Inferior parietal cortex (tissue), 1 donor: ENCODE measurements around the gene G6PC1.
"Not testable (repeated sequence)": the region's sequence is repeated elsewhere in the genome, so short reads cannot be mapped to it uniquely, and the experiment has no call there.

ENCODE experiments used
- DNase-seq: peaks from one replicate; pipeline ENCODE4 v3.0.0-alpha.2; 2016; ENCODE audit errors: extremely low spot score

The G6PC1 gene

DNA sequence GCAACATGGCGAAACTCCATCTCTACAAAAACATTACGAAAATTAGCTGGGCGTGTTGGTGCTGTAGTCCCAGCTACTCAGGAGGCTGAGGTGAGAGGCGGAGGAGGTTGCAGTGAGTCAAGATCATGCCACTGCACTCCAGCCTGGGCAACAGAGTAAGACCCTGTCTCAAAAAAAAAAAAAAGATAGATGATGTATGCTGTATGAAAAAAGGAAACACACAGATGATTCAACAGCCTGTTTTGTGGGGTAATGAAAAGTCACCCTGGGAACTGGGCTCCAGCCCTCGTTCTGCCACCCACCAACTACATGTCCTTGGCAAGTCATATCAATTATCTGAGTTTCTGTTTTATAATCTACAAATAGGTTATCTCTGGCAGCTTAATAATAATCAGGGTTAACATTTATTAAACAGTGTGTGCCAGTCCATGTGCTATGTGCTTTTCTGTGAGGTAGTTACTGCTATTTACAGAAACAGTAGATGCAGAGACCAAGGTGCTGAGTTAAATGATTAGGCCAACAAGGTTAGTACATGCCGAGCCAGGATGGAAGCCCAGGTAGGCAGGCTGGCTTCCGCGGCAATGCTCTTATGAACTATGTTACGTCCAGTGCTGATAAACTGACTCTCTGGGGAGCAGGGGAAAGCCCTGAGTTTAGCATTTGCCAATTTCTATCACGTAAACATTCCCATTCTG, 1.1 kb downstream of the G6PC1 start:
- DNase-seq: no peak

DNA sequence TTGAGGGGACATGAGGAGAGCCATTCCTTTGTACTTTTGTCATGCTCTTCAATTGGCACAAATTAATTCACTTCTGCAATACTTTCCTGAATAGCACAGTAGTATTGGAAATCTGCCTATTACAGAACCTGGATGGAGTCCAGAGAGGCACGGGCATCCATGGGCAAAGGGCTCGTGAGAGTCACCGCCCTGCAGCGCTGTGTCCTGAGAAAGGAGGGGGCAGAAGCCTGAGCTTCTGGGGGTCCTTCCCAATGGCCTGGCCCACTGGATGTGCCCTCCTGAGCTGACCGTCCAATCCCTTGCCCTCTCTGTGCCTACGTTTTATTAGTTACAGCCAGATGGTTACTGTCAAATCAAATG, 3.5 kb downstream of the G6PC1 start:
- no peak for DNase-seq

DNA sequence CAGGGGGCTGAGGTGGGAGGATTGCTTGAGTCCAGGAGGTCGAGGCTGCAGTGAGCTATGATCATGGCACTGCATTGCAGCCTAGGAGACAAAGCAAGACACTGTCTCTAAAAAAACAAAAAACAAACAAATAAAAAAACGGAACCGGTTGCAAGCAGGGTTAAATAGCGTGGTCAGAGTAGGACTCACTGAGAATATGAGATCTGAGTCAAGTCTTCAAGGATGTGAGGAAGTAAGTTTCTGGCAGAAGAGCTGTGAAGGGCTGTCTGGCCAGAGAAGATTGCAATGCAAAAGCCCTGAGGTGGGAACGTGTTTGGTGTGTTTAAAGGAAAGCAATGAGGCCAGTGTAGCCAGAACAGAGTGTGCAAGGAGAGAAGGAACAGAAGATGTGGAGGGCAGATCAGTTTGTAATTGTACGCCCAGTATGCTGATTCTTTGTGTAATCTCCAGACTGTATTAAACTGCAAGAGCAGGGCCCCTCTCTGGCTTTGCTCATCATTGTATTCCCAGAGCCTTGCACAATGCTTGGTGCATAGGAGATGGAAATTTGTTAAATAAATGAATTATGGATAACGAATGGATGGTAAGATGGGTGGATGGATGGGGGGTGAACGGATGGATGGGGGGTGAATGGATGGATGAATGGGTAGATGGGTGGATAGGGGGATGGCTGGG, 6.3 kb downstream of the G6PC1 start:
- DNase-seq: no peak

DNA sequence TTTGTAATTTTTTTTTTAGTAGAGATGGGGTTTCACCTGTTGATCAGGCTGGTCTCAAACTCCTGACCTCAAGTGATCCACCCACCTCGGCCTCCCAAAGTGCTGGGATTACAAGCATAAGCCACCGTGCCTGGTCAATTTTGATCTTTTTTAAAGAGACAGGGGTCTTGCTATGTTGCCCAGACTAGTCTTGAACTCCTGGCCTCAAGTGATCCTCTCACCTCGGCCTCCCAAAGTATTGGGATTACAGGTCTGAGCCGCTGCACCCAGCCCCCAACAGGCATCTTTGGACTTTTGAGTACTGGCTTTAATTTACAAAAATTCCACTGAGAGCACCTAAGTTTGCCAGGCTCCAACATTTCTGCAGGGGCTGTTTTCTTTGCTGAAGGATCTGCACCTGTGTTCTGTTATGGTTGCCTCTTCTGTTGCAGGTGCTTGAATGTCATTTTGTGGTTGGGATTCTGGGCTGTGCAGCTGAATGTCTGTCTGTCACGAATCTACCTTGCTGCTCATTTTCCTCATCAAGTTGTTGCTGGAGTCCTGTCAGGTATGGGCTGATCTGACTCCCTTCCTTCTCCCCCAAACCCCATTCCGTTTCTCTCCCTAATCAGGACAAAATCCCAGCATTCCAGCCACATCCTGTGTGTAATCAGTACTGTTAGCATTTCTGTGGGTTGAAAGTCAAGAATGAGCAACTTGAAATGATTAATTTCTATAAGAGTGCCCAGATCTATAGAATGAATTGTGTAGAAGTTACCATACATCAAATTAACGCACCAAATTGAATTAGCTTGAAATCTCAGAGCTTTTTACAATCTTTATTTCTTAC, 8.5 kb downstream of the G6PC1 start:
- DNase-seq: no peak

DNA sequence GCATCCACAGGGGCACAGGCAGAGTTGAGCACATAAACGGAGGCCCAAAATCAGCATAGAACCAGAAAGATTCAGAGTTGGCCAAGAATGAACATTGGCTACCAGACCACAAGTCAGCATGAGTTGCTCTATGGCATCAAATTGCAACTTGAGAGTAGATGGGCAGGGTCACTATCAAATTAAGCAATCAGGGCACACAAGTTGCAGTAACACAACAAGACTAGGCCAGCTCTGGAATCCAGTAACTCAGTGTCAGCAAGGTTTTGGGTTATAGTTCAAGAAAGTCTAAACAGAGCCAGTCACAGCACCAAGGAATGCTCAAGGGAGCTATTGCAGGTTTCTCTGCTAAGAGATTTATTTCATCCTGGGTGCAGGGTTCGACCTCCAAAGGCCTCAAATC, 12.9 kb downstream of the G6PC1 start:
- DNase-seq: no peak

DNA sequence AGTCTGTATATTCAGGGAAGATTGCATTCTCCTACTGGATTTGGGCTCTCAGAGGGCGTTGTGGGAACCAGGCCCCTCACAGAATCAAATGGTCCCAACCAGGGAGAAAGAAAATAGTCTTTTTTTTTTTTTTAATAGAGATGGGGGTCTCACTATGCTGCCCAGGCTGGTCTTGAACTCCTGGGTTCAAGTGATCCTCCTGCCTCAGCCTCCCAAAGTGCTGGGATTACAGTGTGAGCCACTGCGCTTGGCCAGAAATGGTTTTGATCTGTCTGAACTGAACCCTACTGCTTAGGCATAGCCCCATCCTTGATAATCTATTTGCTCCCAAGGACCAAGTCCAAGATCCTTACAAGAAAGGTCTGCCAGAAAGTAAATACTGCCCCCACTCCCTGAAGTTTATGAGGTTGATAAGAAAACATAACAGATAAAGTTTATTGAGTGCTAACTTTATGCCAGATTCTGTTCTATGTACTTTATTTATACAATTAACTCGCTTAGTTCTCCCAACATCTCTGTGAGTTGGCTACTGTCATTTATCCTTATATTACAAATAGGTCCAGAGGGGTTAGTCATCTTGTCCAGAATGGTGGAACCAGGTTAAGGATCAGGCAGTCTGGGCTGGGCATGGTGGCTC, 13.5 kb downstream of the G6PC1 start:
- DNase-seq: no peak

DNA sequence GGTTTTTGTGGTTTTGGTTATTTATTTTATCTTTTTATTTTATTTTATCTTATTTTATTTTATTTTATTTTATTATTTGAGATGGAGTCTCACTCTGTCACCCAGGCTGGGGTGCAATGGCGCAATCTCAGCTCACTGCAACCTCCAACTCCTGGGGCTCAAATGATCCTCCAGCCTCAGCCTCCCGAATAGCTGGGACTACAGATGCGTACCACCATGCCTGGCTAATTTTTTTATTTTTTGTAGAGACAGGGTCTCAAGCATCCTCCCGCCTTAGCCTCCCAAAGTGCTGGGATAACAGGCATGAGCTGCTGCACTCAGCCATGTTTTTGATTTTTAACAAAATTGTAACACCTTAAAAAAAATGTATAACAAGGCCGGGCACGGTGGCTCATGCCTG, 14.7 kb downstream of the G6PC1 start:
- DNase-seq: not testable (repeated sequence)

DNA sequence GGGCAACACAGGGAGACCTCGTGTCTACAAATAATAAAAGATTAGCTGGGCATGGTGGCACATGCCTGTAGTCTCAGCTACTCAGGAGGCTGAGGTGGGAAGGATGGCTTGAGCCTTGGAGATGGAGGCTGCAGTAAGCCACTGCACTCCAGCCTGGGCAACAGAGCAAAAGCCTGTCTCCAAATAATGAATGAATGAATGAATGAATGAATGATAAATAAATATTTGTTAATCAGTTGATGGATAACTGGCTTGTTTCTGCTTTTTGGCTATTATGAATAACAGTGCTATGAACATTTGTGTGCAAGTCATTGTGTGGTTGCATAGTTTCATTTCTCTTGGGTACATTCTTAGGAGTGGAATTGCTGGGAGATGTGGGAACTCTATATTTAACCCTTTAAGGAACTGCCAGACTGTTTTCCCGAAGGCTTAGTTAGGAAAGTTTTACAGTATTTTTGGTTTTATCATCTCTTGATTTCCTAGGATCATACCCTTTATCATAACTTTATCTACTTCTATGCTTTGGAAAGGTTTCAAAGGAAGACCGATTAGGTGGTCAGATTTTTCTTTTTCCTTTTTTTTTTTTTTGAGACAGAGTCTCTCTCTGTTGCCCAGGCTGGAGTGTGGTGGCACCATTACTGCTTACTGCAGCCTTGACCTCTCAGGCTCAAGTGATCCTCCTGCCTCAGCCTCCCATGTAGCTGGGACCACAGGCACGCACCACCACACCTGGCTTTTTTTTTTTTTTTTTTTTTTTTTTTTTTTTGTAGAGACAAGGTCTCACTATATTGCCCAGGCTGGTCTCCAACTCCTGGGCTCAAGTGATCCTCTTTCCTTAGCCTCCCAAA, 16.0 kb downstream of the G6PC1 start:
- DNase-seq: not testable (repeated sequence)

DNA sequence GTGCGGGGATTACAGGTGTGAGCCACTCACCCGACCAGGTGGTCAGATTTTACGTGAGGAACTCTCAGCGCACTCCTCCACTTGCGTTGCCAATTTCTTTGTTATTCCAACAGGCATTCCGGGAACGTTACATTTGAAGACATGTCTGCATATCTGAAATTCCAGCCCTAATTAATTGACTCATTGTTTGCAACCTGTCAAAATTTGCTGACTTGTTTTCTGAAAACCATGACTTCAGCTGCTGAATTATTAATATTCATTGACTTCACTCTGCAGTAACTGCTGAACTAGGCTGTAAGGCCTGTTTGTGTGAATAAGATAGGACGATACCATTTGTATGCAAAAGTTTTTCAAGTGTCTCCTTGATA, 16.6 kb downstream of the G6PC1 start:
- DNase-seq: no peak

DNA sequence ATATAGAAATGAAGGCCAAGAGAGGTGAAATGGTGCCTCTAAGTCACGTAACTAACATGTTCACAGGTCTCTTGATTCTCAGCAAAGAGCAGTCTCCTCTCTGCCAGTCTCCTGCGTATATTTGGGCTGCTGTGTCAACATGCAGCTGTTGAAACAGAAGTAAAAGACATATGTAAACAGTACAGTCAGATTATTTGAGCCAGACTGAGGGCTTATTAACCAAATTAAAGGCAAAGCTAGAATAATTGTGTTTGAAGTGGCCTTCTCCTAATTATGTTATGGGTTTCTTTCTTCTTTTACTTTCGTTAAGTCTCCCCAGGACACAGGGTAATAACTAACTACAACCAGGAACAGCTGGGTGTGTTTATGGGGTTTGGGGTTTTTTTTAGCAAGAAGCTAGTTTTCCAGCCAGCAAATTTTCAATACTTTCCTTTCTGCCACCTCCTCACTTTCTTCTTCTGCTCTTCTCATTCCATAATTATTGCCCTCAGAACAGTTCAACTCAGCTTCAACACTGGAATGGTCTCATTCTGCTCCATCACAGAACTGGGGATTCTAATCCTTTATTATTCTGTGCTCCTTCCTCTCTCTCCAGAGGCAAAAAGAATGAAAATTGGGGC, 18.4 kb downstream of the G6PC1 start:
- no peak for DNase-seq

DNA sequence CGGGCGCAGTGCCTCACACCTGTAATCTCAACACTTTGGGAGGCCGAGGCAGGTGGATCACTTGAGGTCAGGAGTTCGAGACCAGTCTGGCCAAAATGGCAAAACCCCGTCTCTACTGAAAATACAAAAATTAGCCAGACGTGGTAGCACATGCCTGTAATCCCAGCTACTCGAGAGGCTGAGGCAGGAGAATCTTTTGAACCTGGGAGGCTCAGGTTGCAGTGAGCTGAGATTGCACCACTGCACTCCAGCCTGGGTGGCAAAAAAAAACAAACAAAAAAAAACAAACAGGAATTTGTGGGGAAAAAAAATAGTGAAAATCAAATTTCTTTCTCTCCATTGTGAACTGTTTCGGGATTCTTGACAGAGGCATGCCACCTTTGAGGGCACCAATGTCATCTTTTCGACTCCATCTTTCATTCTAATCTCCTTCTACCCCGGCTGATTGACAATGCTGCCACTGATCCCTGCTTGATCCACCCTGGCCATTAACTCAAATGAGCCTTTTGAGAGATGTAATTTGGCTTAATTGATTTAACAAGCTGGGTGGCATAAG, 19.0 kb downstream of the G6PC1 start:
- not testable (repeated sequence) for DNase-seq

DNA sequence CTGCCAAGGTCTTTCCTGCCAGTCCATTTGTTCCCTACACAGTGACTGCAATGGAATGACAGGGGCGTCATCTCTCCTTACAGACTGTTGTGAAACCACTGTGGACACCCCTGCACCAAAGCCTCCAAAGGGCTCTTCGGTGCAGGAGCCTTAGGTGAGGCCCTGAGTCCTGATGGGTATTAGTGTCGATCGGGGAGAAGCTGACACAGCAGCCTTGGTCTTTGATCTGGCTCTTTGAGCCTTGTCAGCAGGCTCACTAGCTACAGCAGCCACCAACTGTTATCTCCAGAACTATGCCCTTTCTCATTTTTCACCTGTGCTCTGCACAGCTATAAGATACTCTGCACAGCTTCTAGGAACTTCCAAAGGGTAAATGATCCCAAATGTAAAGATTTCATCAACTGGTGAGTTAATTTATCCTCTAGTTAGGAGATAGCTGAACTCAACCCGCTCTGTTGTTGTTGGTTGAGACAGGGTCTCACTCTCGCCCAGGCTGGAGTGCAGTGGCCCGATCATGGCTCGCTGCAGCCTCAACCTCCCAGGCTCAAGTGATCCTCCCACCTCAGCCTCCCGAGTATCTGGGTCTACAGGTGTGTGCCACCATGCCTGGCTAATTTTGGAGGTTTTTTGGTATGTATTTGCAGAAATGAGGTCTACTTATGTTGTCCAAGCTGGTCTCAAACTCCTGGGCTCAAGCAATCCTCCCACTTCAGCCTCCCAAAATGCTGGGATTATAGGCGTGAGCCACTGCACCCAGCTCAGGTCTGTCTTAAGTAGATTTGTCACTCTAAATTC, 19.7 kb downstream of the G6PC1 start:
- DNase-seq: no peak

DNA sequence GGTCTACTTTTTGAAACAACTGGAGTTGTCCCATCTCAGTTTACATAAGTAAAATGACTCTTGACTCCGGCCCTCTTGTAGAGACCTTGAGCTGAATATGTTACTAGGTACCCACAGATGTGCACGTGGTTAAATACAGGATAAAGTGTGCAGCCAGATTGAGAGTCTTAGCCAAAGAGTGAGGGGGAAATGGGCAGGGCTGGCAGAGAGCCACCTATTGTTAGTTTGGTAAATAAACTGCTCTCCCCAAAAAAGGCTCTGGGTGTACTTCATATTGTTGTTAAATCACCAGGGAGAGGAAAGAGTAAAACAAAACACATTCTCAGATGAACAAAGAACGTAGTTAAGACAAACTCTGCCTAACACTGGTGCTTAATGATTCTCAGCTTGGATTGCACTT, 20.3 kb downstream of the G6PC1 start:
- no peak for DNase-seq

DNA sequence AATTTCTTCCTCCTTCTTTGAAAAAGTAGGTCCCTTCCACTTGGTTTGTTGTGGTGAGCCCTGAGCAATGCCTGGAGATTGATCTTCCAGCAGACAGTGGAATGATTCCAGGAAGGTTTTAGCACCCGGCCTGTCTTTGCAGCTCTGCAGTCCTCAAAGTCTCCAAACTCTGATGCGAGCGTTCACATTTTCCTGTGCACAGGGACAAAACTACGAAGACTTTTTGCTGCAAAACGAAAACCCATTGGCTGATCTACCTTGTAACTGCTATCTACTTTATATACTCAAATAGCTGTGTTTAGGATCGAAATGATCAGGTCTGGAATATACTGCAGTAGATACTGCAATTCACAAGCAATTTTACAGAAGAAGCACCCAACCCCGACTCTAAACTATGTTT, 21.7 kb downstream of the G6PC1 start:
- no peak for DNase-seq

DNA sequence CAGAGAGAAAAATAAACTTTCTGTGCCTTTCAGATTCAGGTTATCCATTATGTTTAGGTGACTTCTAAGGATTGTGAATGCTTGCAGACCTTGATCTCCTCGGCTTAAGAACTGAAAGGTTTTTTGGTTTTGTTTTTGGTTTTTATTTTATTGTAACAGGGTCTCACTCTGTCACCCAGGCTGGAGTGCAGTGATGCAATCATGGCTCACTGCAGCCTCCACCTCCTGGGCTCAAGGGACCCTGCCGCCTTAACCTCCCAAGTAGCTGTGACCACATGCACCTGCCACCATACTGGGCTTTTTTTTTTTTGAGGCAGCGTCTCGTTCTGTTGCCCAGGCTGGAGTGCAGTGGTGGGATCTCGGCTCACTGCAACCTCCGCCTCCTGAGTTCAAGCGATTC, 22.9 kb downstream of the G6PC1 start:
- DNase-seq: not testable (repeated sequence)

DNA sequence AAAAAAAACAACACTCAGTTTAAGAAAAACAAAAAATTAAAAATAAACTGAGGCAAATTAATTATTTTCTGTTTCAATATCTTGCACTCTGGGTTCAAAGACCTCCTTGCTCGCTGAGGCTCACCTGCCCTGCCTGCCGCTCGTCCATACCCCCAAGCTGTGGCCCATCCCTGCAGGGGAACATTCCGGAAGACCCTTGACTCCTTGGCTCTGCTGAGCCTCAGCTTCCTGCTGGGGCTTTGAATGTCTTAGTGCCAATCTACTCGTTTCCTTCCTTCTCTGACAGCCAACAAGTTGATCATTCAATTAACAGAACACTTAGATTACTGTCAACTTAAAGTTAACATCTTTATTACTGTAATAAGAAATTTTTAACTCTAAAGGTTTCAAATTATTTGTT, 24.3 kb downstream of the G6PC1 start:
- DNase-seq: no peak

DNA sequence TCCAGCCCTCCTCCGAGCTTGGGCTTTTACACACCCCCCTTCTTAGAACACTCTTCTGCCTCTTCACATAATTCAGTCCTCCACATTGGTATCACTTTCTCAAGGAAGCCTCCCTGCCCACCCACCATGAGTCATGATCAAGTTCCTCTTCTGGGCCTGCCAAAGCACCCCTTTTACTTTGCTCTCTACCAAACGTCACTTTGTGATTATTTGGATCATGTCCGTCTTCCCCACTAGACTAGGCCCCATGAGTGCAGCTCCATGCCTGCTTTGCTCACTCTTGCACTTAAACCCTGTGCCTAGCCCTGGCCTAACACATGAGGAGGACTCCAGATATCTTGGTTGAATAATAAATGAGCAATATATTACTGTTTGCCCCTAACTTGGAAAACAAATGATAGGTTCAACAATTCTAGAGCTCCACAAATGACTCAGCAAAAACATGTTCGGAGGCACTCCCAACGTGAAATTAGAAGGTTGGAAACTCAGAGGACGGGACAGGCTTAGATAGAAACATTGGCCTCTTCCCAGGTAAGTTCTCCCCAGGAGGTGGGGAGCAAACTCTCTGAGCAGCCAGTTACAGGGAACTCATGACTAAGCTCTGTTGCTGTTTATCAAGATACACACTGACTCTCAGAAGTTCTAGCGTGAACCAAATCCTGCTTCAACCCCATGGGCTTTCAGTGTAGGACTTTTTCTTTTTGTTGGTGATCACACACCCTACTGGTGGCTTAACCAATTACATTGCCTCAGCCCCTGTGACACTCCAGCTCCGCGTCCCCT, 28.3 kb downstream of the G6PC1 start:
- peak; percentile 45 for DNase-seq

DNA sequence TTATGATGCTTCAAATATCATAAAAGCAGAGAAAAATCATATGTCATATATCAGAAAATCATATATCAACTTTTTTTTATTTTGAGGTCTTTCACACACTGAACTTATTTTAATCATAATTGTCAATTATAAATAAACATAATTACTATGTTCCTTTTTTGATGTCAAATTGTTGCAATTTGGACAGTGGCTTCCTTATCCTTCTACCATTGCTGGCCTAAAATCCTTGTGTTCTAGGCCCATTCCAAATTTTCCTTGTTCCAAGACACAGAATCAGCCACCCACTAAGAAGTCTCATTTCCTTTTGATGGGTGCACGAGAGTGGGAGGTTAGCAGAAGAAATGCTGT, 28.9 kb downstream of the G6PC1 start:
- DNase-seq: no peak
